ENCODE results near the gene P3H3.

Gene P3H3

DNA sequence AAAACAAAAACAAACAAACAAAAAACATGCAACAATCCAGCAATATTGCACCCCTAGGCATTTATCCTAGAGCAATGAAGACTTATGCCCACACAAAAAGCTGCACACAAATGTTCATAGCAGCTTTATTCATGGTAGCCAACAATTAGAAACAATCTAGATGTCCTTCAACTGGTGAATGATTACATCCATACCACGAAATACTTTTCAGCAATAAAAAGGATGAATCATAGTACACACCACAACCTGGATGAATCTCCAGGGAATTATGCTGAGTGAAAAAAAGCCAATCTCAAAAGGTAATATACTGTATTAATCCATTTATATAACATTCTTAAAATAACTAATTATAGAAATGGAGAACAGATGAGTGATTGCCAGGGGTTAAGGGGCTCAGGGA, 21.0 kb upstream of the P3H3 start:
- DNase-seq (ENCODE audit: low read depth), result no peak

DNA sequence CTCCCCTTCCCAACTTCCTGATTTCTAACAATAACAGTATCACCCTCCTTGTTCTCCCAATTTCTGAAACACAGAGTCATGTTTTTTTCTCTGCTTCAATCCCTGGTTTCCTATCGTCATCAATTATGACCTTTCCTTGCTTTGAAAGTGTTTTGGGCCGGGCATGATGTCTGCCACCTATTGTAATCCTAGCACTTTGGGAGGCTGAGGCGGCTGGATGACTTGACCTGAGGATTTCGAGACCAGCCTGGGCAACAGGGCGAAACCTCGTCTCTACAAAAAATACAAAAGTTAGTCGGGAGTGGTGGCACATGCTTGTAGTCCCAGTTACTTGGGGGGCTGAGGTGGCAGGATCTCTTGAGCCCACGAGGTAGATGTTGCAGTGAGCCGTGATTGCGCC, 19.2 kb upstream of the P3H3 start:
- DNase-seq (ENCODE audit: low read depth), result no peak

DNA sequence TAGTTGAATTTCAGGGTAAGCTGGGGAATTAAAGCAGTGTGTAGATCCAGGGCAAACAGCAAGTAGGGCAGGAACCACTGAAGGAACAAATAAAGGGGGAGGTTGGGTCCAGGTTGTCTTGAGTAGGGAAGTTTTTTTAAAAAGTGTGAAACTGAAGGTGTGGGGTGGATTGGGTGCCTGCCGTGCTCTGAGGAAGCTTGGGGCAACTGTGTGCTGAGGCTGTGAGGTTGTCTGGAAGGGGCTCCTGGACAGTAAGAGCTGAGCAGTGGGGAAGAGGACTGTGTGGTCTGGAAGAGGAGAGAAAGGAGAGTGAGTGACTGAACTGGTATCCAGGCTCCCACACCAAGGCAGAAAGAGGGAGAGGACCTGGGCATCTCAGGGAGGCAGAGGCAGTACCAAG, 17.4 kb upstream of the P3H3 start:
- DNase-seq (ENCODE audit: low read depth), result no peak

DNA sequence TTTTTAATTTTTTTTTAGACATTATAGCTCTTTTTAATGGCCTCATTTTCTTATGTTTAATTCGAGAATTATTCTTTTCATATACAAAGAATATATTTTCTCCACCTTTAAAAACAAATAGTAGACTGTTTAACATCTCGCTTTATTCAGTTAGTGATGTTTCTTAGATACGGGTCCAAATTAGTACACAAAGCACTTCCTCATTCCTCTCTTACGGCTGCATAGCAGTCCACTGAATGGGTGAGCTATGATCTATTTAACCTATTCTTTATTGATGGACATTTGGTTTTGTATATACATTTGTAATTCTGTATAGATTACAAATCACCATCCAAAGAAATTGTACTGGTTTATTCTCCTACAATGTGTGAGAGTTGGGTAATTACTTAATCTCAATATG, 14.8 kb upstream of the P3H3 start:
- no peak for DNase-seq (ENCODE audit: low read depth)

DNA sequence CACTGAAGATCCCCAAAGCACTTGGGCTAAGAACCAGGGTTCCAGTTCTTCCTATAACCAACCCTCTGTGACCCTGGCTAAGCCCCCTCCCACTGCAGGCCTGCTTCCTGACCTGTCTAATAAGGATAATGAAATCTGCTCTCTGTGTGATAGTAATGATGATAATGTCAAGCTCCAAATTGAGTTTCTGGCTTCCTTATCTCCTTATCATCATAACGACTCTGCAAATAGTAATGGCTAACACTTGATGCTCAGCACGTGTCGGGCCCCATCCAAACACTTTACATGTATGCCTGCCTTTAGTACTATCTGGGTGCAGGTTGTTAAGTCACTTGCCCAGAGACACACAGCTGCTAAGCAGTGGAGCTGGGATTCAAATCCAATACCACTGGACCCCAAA, 11.6 kb upstream of the P3H3 start:
- no peak for DNase-seq (ENCODE audit: low read depth)

DNA sequence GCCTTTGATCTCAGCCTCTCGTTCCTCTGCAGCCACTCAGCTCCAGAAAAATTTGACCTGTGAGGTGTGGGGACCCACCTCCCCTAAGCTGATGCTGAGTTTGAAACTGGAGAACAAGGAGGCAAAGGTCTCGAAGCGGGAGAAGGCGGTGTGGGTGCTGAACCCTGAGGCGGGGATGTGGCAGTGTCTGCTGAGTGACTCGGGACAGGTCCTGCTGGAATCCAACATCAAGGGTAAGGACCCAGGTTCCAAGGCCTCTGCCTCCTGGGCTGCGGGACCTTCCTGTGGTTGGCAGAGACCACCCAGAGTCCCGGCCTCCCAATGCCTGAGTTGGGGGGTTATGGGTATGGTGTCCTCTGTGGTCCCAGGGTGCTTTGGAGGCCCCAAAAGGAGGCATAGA, 11.1 kb upstream of the P3H3 start:
- no peak for DNase-seq (ENCODE audit: low read depth)

DNA sequence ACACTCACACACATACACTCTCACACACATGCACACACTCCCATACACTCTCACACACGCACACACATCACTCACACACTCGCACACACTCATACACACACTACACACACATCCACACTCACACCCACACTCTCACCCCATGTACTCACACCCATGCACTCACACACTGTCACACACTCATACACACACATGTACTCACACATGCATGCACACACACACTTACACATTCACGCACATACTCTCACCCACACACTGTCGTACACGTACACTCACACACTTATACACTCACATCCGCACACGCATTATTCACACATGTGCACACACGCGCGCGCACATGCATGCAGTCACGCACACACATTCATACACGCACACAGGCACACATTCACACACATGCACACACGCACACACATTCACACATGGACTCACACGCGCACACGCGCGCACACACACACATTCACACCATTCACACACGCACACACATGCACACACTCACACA, 10.5 kb upstream of the P3H3 start:
- no peak for DNase-seq (ENCODE audit: low read depth)

DNA sequence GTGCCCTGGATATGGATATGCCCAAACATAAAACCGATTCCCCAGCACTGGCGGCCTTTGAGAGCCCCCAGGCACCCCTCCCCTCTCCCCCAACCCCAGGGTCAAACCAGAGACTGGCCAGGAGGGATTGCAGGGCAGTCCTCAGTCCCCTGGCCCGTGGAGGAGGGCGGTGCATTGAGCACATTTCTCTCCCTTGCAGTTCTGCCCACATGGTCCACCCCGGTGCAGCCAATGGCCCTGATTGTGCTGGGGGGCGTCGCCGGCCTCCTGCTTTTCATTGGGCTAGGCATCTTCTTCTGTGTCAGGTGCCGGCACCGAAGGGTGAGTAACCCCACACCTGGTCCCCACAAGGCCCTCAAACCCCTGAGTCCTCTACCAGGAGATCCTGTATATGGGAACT, 10.0 kb upstream of the P3H3 start:
- DNase-seq (ENCODE audit: low read depth), result no peak

DNA sequence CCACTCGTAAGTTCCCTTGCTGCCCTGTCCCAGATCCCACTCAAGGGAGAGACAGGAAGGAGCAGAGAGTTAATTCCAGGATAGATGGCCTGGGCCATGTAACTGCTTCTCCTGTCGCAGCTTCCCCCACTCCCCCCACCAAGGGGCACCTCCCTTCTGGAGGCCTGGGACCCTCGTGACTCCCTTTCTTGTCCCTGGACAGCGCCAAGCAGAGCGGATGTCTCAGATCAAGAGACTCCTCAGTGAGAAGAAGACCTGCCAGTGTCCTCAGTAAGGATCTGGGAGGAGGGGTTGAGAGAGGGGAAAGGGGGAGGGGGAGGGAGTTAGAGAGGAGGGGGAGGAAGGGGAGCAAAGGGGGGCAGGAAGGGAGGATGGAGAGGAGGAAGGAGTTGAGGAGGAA, 9.6 kb upstream of the P3H3 start:
- DNase-seq (ENCODE audit: low read depth), result no peak

DNA sequence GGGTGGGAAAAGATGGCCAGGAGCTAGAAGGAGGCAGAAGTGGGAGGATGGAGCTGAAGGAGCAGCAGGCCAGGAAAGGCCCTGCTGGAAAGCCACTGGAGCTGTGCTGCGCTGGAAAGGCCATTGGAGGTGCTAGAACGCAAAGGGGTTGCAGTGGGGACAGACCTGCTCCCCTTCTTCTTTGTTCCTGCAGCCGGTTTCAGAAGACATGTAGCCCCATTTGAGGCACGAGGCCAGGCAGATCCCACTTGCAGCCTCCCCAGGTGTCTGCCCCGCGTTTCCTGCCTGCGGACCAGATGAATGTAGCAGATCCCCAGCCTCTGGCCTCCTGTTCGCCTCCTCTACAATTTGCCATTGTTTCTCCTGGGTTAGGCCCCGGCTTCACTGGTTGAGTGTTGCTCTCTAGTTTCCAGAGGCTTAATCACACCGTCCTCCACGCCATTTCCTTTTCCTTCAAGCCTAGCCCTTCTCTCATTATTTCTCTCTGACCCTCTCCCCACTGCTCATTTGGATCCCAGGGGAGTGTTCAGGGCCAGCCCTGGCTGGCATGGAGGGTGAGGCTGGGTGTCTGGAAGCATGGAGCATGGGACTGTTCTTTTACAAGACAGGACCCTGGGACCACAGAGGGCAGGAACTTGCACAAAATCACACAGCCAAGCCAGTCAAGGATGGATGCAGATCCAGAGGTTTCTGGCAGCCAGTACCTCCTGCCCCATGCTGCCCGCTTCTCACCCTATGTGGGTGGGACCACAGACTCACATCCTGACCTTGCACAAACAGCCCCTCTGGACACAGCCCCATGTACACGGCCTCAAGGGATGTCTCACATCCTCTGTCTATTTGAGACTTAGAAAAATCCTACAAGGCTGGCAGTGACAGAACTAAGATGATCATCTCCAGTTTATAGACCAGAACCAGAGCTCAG, 8.8 kb upstream of the P3H3 start:
- no peak for DNase-seq (ENCODE audit: low read depth)

DNA sequence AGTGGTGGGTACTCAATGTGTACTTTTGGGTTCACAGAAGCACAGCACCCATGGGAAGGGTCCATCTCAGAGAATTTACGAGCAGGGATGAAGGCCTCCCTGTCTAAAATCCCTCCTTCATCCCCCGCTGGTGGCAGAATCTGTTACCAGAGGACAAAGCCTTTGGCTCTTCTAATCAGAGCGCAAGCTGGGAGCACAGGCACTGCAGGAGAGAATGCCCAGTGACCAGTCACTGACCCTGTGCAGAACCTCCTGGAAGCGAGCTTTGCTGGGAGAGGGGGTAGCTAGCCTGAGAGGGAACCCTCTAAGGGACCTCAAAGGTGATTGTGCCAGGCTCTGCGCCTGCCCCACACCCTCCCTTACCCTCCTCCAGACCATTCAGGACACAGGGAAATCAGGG, 8.0 kb upstream of the P3H3 start:
- DNase-seq (ENCODE audit: low read depth), result no peak

DNA sequence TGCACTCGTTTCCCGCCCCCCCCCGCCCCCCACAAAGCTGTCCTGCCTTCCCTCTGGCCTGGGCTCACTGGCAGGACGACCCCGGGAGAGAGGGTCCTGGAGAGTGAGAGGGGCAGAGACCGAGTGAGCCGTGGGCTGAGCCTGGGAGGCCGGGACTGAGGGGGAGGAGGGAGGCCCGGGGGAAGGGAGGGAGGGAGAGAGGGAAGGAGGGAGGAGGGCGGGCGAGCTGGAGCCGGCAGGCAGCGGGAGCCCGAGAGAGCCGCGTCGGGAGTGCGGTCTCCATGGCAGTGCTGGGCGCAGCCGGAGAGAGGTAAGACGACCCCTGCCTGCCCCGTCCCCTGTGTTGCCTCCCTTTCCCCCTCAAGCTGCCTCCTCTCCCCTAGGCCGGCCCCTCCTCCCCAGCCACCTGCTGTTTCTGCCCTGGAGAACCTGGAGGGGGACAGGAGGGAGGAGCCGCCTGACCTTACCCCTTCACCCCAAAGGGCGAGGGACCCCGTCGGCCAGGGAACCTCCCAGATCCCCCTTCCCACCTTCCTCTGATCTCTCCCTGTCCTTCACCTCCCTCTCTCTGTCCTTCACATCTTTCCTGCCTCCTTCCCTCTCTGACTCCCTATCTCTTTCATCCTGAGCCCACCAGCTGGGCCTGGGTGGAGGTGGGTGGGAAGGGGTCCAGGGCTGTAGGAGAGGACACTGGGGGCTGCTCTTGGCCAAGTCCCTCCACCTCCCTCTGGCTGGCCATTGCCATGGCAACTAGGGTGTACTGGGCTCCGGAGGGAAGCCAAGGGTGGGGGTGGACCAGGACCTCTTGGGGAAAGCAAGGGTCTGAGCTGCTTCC, 6.4 kb upstream of the P3H3 start, which contains the start of gene GPR162:
Gene GPR162, plus strand, starts transcription at position 231 of the 835 bp plus-strand sequence. CDS start 2,078 bp downstream, outside the sequence.
- no peak for DNase-seq (ENCODE audit: low read depth)

DNA sequence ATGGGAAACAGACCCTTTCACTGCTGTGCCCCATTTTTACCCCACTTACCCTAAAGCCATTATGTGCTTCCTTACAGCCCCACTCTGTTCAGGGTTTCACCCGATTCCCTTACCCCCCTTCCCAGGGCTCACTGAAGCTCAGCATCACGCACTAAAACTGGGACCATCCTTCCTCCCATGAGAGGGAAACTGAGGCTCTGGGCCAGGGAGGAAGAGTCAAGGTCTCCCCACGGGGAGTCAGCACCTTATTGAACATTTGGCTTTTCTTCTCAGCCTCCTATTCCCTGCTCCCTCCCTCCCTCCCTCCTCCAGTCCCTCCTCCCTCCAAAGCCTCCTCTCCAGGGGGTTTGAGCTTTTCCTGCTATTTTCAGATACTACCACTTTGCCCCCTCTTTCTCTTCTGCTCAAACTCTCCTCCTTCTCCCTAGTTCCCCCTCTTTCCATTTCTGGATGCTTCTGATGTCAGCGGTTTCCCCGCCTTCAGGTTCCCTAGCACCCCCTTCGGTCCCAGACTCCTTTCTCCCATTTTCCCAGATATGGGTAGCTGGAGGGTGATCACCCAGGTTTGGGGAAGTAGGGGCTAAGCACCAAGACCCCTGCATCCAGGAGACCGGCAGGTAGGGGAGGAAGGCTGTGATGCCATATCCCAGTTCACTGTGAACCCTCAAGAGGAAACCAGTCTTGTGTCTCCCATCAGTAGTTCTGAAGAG, 5.6 kb upstream of the P3H3 start:
- DNase-seq (ENCODE audit: low read depth), result no peak

DNA sequence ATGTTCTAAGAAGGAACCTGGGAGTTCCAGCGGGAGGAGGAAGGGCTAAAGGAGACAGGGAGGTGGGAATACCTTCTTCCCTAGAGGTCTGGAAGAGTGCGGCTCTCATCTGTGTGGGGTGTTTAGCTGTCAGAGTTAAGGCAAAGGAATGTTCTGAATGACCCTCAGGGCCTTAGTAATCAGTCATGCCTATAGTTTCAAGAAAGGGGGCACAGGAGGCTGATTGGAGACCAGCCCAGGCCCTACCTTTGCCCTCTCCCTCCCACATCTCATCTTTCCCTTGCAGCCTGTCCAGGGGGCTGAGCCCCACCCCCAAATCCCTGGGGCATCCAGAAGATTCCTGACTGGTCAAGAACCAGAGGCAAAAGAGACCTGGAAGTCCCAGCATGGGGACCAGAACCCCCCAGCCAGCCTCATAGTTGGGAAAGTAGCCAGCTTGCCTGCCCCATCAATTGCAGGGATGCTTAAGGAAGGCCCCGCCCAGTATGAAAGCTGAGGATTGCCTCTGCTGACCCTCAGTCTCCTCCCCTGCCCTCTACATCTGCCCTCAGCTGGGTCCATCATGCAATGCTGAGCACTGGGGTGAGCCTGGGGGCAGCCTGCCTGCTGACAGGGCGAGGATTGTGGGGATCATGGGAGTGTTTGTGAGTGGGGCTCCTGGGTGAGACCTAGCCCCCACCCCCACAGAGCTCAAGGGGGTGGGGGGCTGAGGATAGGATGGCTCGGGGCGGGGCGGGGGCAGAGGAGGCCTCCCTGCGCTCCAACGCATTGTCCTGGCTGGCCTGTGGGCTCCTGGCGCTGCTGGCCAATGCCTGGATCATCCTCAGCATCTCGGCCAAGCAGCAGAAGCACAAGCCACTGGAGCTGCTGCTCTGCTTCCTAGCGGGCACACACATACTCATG, 4.8 kb upstream of the P3H3 start:
- no peak for DNase-seq (ENCODE audit: low read depth)

DNA sequence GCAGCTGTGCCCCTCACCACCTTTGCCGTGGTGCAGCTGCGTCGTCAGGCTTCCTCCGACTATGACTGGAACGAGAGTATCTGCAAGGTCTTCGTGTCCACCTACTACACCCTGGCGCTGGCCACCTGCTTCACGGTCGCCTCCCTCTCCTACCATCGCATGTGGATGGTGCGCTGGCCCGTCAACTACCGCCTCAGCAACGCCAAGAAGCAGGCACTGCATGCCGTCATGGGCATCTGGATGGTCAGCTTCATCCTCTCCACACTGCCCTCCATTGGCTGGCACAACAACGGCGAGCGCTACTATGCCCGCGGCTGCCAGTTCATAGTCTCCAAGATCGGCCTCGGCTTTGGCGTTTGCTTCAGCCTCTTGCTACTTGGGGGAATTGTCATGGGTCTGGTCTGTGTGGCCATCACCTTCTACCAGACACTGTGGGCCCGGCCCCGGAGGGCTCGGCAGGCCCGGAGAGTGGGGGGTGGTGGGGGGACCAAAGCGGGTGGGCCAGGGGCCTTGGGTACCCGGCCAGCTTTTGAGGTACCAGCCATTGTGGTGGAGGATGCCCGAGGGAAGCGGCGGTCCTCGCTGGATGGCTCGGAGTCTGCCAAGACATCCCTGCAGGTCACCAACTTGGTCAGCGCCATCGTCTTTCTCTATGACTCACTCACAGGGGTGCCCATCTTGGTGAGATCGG, 4.0 kb upstream of the P3H3 start:
- no peak for DNase-seq (ENCODE audit: low read depth)

DNA sequence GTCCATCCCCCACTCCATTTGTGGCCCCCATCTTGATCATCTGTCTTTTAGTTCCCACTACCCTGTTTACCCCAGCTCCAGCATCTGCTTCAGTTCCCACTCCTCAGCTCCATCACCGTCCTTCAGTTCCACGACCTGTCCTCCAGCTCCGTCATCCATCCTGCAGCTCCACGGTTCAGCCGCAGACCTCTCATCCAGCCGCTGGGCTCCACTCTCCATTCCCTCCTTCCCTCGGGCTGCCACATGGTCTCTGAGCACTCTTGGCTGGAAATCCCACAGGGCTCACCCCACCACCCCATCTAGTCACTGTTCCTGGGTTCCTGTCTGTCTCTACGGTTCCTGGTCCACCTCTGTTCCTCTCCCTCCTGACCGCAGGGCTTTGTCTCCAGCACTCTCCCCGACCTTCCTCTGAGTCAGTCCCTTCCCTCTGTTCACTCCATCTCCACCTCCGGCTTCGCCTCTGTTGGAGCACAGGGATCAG, 3.3 kb upstream of the P3H3 start:
- no peak for DNase-seq (ENCODE audit: low read depth)

DNA sequence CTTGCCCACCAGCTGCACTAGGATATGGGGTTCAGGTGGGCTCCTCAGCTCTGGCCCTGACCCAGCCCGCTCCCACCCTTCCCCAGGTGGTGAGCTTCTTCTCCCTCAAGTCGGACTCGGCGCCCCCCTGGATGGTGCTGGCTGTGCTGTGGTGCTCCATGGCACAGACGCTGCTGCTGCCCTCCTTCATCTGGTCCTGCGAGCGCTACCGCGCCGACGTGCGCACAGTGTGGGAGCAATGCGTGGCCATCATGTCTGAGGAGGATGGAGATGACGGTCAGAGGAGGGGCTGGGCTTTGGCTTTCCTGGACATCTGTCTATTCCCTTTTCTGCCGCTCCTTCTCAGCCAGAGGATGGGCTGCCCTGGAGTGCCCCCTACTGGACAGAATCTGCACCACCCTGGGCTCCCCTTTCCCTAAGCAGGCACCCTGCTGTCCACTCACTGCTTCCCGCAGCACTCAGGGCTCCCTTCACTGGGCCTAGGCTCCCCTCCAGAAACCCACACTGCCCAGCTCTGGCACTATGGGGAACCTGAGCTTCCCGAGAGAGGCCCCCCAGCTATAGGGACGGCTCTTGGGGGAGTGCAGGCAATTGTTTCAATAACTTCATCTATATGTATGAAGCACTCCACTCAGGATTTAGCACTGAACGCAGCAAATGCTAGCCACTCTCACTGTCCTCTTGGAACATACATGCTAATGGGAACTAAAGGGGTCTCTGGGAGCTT, 2.6 kb upstream of the P3H3 start:
- peak; percentile 62 for DNase-seq (ENCODE audit: low read depth)

DNA sequence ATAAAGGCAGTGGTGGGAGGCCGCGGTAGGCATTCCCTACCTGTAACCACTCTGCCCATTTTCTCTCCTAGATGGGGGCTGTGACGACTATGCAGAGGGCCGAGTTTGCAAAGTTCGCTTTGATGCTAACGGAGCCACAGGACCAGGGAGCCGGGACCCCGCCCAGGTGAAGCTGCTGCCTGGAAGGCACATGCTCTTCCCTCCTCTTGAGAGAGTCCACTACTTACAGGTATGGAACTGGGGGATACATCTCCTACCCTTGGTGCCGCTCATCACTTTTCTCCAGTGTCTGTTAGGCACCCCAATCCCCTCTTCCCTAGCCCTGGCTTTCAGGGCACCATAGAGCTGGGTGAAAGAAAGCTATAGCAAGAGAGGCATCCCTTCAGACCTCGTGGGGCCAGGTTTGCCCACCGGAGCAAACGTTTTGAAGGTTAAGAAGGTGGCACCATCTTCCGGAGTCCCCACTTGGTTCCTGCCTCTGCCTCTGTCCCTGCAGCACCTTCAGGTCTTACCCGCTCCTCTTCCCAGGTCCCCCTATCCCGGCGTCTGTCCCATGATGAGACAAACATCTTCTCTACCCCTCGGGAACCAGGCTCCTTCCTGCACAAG, 2.0 kb upstream of the P3H3 start:
- no peak for DNase-seq (ENCODE audit: low read depth)

DNA sequence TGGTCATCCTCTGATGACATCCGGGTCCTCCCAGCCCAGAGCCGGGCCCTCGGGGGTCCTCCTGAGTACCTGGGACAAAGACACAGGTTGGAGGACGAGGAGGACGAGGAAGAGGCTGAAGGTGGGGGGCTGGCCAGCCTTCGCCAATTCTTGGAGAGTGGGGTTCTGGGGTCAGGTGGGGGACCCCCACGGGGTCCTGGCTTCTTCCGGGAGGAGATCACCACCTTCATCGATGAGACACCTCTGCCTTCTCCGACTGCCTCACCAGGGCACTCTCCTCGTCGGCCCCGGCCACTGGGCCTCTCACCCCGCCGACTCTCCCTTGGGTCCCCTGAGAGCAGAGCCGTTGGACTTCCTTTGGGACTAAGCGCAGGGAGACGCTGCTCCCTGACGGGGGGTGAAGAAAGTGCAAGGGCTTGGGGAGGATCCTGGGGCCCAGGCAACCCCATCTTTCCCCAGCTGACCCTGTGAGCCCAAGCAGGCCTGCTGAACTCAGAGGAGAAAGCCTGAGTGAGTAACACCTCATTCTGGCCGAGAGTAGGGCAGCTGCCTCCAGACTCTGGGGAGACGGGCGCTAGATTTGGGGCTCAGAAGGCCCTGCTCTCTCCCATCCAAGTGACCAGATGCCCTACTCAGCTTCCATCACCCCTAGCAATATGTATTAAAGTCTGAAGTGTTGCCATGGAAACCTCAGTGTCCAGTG, 1.3 kb upstream of the P3H3 start:
- no peak for DNase-seq (ENCODE audit: low read depth)

Data from activated gamma-delta T cell treated with anti-CD3 and anti-CD28 coated beads, Interleukin-2, amount 50 U/mL, for 16 hours (primary cell).